Measurements from ENCODE around the gene GPC6. TPM values are rescaled to one million over a fixed set of nuclear protein-coding genes. Genes with fewer than 3 reads are reported as not detected.

The GPC6 gene
- total RNA-seq, 4 donors from 2014 or later: 2.7 to 5.7 (median 4.4) TPM

- H3K27ac ChIP-seq: no peak overlapping the region
- no peaks in the 10 kb centered on the region for H3K36me3 ChIP-seq
- TF ChIP-seq, protein P1, sequence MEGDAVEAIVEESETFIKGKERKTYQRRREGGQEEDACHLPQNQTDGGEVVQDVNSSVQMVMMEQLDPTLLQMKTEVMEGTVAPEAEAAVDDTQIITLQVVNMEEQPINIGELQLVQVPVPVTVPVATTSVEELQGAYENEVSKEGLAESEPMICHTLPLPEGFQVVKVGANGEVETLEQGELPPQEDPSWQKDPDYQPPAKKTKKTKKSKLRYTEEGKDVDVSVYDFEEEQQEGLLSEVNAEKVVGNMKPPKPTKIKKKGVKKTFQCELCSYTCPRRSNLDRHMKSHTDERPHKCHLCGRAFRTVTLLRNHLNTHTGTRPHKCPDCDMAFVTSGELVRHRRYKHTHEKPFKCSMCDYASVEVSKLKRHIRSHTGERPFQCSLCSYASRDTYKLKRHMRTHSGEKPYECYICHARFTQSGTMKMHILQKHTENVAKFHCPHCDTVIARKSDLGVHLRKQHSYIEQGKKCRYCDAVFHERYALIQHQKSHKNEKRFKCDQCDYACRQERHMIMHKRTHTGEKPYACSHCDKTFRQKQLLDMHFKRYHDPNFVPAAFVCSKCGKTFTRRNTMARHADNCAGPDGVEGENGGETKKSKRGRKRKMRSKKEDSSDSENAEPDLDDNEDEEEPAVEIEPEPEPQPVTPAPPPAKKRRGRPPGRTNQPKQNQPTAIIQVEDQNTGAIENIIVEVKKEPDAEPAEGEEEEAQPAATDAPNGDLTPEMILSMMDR (IDR thresholded peaks at IDR 0.05): no peak
- no peak for TF ChIP-seq POLR2AphosphoS5 (IDR thresholded peaks at IDR 0.05)
- no peak for TF ChIP-seq POLR2A (IDR thresholded peaks at IDR 0.05)
- TF ChIP-seq EP300 (IDR thresholded peaks at IDR 0.05): no peak
- no peak overlapping the region for H3K4me3 ChIP-seq
- no peaks in the 10 kb centered on the region for H3K27me3 ChIP-seq
- peaks cover 3% of the 10 kb centered on the region for H3K9me3 ChIP-seq
- DNase-seq (ENCODE audit: low spot score in 2 of 2): no peak
- no peaks in the 10 kb centered on the region for H3K4me1 ChIP-seq
These were observed 118.4 kb downstream of the GPC6 start for GRCh38 chr13:93345024-93345423.

DNA sequence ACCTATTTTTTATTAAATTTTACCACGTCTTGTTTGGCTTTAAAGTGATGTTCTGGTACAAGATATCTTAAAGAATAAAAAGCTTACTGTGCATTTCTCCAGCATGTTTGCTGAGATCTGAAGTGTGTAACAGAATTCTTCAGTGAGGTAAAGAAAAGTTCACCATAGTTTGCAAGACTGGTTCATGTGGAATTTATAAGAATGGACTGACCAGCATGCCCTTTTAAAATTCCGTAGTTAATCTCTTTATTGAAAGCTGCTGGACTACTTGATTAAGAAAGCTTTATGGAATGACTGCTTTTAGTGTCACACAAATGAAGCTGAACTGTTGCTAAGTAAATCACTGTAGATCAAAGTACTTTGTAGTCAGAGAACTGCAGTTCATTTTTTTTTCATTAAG lies 119.2 kb downstream of the GPC6 start:
- no peaks in the 10 kb centered on the region for H3K27me3 ChIP-seq
- WGBS: 49% methylated on average over 2 of the region's 2 CpGs

GRCh38 chr13:93352616-93353015 lies 126.0 kb downstream of the GPC6 start:
- no peaks in the 10 kb centered on the region for H3K36me3 ChIP-seq
- WGBS: 92% methylated on average over 4 of the region's 4 CpGs
- no peak for TF ChIP-seq POLR2A (IDR thresholded peaks at IDR 0.05)
- no peak for TF ChIP-seq EP300 (IDR thresholded peaks at IDR 0.05)
- TF ChIP-seq, protein P1 (IDR thresholded peaks at IDR 0.05): no peak
- no peak for TF ChIP-seq POLR2AphosphoS5 (IDR thresholded peaks at IDR 0.05)

More for the DNA sequence above, 119.2 kb downstream of the GPC6 start:
- no peak overlapping the region for H3K27ac ChIP-seq
- H3K4me1 ChIP-seq: no peaks in the 10 kb centered on the region
- H3K36me3 ChIP-seq: no peaks in the 10 kb centered on the region
- no peak overlapping the region for H3K4me3 ChIP-seq
- TF ChIP-seq POLR2A (IDR thresholded peaks at IDR 0.05) (no peak), EP300 (IDR thresholded peaks at IDR 0.05) (no peak), POLR2AphosphoS5 (IDR thresholded peaks at IDR 0.05) (no peak)
- TF ChIP-seq, protein P1 (IDR thresholded peaks at IDR 0.05): no peak
- DNase-seq (ENCODE audit: low spot score in 2 of 2): no peak
- H3K9me3 ChIP-seq: peaks cover 3% of the 10 kb centered on the region

GRCh38 chr13:93355094-93355493 lies 128.5 kb downstream of the GPC6 start:
- Histone ChIP-seq H3K36me3 (no peaks in the 10 kb centered on the region), H3K4me1 (no peaks in the 10 kb centered on the region), H3K4me3 (no peak overlapping the region), H3K27me3 (no peaks in the 10 kb centered on the region), H3K27ac (no peak overlapping the region), H3K9me3 (no peaks in the 10 kb centered on the region)
- WGBS: 88% methylated on average over 3 of the region's 3 CpGs
- TF ChIP-seq POLR2AphosphoS5 (IDR thresholded peaks at IDR 0.05) (no peak), POLR2A (IDR thresholded peaks at IDR 0.05) (no peak), EP300 (IDR thresholded peaks at IDR 0.05) (no peak)
- TF ChIP-seq, protein P1 (IDR thresholded peaks at IDR 0.05): no peak
- no peak for DNase-seq (ENCODE audit: low spot score in 2 of 2)

More at GRCh38 chr13:93352616-93353015, 126.0 kb downstream of the GPC6 start:
- H3K4me1 ChIP-seq: no peaks in the 10 kb centered on the region
- no peaks in the 10 kb centered on the region for H3K9me3 ChIP-seq
- no peaks in the 10 kb centered on the region for H3K27me3 ChIP-seq
- H3K27ac ChIP-seq: no peak overlapping the region
- H3K4me3 ChIP-seq: no peak overlapping the region
- DNase-seq (ENCODE audit: low spot score in 2 of 2): no peak

GRCh38 chr13:93356469-93356868 lies 129.9 kb downstream of the GPC6 start:
- no peak for TF ChIP-seq POLR2AphosphoS5 (IDR thresholded peaks at IDR 0.05)
- TF ChIP-seq POLR2A (IDR thresholded peaks at IDR 0.05): no peak
- no peak for TF ChIP-seq EP300 (IDR thresholded peaks at IDR 0.05)
- TF ChIP-seq, protein P1 (IDR thresholded peaks at IDR 0.05): no peak
- DNase-seq (ENCODE audit: low spot score in 2 of 2): no peak
- H3K9me3 ChIP-seq: no peaks in the 10 kb centered on the region
- H3K4me1 ChIP-seq: no peaks in the 10 kb centered on the region
- H3K27me3 ChIP-seq: no peaks in the 10 kb centered on the region
- H3K27ac ChIP-seq: no peak overlapping the region
- 78% methylated on average over 3 of the region's 3 CpGs for WGBS
- no peak overlapping the region for H3K4me3 ChIP-seq
- H3K36me3 ChIP-seq: no peaks in the 10 kb centered on the region

Data from suprapubic skin (tissue), 4 donors.